HG03175 (cell line): Measurements from ENCODE around the gene GRB7.

ENCODE experiments used
- ATAC-seq: cut with Tn5 transposase; IDR thresholded peaks from one replicate; pipeline ENCODE4 v1.9.1; 2021; ENCODE audit warnings: mild to moderate bottlenecking, moderate library complexity; ENCODE audit not compliant: unreplicated experiment

GRB7 gene

DNA sequence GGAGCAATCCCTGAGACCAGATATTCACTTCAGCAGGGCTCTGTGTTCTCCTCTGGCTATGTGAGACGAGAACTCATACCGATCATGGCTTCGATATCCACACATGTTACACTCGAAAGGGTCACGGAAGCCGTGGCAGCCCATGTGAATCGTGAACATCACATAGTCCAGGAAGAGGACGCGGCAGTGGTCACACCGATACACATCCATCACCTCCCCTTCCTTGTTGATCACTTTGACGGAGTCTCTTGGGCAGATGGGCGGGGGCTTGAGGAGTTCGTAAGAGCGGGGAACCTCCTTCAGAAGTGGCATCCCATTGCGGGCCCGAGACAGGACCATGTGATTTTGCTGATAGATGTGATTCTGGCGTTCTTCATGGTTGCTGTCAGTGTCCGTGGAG, 28.0 kb downstream of the GRB7 start:
- no peak for ATAC-seq

DNA sequence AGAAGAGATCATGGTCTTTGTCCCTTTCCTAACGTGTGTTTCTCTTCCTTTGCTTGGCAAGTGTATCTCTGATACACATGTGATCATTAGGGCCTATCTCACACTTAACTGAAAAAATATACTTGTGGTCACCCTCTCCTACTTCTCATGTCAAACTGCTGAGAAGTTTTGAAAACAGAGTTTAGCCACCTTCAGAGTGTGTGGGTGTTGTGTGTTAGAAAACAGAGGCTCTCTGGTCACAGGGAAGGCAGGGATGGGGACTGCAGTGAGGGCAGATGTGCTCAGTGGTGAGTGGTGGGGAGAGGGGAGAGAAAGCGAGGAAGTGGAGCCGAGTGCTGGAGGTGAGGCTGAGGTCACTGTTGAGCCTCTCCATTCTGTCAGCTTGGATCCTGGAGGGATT, 29.4 kb downstream of the GRB7 start:
- no peak for ATAC-seq

DNA sequence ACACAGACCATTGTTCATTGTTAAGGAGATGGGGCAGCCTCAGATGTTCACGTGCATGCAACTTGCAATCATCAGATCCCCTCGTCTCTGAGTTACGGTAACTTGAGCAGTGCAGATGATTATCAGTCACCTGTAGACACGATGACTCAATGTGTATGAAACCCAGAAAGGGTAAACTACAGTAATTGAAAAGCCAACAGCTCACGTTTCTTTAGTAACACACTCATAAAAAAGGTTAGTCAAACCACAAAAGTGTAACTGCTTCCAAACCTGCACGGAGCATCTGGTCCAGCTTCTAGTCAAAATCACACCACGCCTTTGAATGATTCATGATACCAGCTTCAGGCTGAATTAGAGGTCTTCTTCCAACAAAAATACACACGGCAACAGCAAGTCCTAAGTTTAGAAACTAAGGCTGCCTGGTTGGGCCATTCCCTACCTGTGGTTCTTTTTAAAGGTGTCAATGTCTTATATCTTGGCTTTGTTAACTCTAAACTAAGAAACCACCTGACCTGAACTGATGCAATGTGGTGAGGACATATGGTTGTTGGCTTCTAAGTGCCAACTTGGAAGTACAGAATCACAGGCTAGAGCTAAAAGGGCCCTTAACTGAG, 32.3 kb downstream of the GRB7 start:
- peak; percentile 54 for ATAC-seq

DNA sequence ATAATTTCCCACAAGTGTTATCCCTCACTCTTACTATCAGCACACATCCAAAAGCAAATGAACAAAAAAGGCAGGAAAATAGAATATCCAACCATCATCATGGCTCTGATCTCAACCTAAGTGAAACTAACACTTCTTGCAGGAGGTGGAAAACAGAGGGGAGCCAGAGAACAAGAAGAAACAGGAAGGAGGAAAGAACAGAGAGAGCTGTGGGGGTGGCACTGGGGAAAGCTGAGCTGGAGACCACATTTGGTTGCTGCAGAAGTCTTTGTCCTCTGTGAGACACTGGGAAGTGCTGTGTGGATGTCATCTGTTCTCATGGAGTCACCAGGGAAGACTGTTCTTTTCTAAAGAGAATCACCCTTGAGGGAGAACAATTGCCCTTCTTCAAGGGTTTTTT, 34.7 kb downstream of the GRB7 start:
- no peak for ATAC-seq

DNA sequence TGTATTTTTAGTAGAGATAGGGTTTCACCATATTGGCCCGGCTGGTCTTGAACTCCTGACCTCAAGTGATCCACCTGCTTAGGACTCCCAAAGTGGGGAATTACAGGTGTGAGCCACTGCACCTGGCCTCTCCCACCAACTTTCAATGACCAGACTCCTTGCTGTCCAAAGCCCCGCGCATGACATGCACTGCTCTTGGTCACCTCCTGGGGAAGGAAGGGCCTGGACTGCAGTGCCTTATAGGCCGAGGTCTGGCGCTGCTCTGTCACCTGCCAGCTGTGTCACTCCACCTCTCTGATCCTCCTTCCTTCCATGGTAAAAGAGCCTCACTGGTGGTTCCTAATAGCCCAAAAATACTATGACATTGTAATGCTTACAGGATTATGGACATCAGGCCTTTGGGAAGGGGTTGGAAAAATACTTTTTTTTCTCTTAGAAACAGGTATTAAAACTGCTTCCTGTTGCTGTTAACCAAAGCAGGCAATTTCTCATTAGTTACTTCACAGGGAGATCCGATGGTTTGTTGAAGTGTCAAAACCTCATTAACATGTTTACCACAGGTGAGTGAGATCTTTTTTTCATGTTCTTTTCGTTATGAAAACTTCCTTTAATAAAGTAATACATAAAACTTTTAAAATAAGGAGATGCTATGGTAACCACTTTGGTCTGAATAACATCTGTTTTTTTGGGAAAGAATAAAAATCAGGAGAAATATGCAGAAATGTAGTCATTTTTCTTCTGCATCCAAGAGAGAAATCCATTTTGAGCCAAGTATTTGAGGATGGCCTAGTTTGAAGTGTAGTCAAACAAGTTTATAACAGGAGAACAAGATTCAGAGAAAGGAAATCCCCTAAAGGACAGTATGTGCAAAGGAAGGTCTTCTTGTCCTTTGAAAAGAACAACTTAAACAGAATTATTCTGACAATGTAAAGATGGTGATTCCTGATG, 35.5 kb downstream of the GRB7 start:
- ATAC-seq, result no peak

DNA sequence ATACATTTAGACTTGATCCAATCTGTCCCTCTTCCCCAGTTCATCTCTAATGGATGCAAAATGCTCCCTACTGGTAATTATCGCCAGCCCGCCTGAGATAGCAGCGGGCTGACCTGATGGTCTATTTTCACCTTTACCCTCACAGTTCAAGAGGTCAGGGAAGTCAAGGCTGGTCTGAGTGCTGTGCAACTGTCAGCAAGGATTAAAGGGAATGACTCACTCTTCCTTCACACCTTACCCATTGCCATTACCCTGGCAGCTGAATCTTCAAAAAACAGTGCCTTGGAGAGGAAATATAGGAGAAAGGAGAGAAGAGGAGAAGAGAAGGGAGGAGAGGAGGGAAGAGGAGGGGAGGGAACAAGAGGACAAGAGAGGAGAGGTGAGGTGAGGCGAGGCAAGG, 36.3 kb downstream of the GRB7 start:
- ATAC-seq, result no peak

DNA sequence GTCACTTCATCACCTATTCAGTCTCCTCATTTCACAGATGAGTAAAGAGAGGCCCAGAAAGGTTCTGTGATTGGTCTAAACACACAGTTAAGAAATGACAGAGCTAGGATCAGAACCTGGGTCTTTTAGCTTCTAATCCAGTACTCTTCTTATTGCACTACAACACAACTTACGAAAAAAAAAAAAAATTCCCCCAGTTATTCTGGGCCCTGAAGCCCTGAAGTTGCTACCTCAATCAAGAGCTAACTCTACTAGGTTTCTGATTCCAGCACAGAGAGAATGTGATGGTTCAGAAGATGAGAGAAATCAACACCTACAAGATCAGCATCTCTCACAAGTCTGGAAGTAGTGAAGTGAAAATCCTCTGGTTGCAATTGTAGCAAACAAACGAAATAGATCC, 37.3 kb downstream of the GRB7 start:
- ATAC-seq, result no peak

DNA sequence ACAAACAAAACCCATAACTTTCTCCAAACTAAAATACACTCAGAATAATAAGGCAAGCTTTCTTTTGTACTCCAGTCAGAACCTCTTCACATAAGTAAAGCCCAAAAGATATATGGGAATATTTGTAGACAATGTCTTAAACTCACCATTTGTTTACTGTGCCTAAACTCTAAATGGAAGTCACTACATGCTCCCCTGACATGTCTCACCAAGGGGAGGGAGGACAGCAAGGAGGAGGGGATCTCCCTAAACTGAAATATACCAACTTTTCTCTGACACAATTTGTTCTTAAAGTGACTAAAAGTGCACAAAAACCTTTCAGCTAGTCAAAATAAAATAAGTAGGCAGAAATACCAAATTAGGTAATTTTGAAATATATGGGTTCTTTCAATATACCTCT, 38.5 kb downstream of the GRB7 start:
- no peak for ATAC-seq

DNA sequence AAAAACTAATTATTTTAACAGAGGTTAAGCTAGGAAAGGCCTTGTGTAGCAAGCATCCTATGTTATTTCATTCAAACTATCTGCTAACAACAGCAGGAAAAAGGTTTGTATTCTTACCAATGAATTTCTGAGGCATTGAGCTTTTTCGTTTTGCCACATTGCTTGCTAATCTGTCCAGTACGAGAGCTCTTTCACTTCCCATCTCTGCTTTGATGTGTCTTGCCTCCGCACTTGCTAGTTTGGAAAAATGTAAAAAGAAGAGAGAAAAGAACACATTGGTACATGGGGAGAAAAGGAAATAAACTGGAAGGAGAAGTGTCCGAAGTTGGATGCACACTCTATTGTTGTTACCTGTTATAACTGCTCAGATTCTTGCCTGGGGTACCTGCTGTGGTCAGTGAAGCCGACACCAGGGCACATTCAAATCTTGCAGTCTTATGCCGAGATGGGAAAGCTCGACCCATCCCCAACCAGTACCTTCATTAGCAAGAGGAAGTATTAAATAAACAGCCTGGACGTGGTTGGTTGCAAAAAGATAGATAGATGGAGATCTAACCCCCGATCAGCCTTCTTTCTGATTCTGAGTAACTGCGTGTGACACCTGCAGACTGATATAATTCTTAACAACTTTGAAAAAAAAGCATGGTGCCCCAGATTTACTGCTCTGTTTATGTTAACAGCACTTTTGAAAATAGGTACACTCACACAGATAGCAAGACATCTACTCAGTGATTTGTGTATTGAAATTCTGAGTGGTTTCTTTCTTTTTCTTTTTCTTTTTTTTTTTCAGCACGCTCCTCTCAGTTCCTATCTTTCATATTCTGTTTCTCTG, 40.0 kb downstream of the GRB7 start:
- ATAC-seq, result peak; percentile 60

DNA sequence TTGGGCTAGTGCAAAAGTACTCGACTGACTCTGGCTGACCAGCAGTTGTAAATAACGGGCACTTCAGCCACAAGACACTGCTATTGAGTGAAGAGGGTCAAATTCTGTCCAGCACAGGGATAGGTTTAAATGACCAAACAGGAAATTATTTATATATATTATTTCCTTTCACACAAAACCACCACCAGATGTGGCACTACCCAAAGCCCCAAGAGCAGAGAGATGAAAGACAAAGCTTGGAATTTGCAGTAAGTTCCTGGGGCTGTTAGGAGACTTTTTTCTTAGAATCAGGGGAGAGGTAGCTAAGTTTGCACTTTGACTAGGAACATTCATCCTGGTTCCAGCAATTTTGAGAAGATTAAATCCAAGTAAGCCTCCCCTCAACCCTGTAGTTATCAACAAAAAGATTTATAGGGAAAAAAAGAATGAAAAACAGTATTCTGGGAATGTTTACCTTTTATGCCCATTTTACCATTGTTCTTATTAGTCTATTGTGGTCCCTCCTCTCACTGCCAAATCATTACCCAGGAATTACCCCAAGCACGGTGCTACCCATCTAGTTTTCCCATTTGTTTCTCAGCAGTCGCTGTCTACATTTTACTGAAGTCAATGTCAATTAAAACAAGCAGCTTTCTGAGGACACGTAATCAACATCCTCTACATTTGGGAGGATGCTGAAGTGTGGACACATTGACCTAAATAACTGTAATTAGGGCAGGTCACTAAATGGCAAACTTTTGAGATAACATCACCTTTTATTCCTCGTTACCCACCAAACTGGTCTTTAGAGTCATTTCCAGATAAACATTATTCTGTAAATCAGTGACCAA, 43.5 kb downstream of the GRB7 start:
- ATAC-seq, result no peak

DNA sequence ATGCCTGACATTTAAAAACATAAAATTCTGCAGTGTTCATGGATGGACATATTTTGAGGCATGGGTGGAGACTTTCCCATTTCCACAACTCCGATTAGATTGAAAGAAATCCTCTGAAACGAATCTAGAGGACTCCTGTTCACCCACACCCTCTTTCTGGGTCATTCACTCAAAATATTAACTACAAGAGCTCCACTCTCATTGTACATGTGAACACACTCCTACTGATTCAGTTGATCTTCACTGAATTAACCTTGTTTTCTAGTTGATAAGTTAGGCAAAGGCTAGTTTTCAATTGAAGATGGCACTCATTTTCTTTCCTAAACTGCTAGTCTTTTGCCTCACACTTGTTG, 44.1 kb downstream of the GRB7 start:
- no peak for ATAC-seq

DNA sequence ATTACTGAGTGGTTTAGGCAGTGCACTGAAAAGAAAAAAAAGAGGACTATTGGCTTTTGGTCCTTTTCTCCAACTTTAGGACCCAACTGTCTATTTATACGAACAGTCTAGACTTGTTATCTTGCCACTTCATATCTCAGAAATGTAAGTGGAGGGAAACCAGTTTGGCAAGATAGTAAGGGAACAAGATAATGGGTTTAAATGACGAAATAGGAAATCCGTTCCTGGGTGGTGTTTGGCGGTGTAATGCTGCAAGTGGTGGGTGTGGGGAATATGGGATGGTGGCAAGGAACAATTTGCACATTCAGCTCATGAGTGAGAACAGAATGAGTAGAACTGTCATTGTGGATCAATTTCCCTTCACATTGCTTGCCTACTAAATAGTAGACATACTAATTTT, 44.7 kb downstream of the GRB7 start:
- no peak for ATAC-seq

DNA sequence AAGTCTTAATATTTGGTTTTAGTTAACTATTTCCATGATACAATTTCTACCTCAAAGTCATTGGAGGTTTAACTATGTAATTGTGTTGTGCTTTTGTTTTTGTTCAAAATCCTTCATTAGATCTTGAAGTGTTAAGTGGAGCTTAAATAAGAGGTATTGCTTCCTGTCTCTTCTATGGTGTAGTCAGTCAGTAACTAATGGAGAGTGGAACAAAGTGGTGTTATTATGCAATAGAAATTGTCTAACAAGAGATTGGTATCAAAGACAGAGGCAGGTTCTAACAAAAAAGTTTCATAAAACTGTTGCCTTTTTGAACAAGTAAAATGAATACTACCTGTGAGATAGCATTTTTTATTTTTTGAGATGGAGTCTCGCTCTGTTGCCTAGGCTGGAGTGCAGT, 45.2 kb downstream of the GRB7 start:
- ATAC-seq, result no peak

DNA sequence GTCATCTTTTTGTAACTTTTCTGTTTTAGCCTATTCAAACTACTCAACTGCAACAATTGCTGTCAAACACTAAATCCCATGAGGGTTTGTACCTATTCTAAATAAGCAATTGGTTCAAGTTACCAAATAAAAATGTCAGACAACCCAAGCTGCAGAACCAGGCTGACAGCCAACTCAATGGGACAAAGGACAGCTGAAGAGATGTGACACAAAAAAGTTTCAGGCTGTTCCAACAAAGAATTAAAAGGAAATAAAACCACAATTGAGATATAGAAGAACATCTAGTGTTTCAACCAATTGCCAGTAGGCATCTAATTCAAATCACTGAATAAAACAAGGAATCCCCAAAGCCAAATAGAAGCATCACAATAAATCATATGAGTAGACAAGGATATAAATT, 49.3 kb downstream of the GRB7 start:
- ATAC-seq, result no peak

DNA sequence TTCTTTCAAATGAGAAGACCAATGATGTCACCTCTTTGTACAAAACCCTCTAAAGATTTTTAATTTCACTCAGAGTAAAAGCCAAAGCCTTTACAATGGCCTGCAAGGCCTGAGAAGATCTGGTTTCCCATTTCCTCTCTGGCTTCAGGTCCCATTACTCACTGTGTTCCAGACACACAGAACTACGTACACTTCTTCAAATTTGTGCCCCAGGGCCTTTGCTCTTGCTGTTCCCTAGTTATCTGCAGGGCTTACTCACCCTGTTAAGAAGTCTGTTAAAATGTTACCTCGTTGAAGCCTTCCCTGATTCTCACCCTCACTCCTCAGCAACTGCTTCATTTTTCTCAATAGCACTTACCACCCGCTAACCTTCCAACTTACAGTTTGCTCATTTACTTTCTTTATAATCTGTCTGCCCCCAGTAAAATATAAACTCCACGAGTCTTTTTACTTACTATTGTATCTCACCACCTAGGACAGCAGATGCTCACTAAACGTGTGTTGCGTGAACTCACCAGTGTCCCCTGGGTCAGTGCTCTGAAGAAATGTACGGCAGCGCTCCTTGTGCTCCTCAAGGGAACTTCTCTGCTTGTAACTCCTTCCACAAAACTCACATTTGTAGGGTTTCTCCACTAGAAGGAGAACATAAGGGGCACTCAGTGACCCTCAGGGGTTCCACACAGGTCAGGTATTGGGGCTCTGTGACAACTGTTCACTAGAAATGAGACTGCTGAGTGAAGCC, 50.2 kb downstream of the GRB7 start:
- no peak for ATAC-seq

DNA sequence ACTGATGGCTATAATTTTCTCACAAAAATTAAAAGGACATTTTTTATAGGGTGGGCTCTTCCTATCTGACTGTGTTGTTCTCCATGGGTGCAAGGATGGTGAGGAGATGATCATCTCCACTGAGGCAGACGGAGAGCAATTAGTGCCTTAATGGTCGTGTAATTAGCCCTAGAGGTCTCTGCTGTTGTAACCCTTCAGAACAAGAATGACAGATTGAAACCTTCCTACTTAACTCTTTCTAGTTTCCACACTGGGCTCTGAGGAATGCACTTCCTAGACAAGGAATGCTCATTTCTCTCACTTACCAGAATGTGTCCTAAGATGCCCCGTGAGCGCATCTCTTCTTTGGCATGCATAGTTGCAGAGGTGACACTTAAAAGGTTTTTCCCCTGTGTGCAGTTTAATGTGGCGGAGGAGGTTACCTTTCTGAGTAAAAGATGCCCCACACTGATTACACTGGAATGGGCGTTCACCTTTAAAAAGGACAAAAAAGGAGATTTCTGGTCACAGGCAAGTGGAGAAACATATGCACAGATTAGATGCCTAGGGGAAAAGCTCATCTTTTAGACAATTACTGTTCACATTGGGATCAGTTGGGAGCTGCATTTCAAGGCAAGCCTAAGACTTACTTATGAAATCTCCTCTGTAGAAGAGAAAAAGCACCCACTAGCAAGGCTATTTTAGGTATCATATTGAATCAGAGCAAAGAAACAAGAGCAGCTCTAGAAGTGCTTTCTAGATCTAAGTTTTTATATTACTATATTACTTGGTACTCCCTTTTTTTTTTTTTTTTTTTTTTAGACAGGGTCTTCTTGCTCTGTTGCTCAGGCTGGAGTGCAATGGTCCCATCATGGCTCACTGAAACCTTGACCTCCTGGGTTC, 53.6 kb downstream of the GRB7 start:
- ATAC-seq, result no peak

DNA sequence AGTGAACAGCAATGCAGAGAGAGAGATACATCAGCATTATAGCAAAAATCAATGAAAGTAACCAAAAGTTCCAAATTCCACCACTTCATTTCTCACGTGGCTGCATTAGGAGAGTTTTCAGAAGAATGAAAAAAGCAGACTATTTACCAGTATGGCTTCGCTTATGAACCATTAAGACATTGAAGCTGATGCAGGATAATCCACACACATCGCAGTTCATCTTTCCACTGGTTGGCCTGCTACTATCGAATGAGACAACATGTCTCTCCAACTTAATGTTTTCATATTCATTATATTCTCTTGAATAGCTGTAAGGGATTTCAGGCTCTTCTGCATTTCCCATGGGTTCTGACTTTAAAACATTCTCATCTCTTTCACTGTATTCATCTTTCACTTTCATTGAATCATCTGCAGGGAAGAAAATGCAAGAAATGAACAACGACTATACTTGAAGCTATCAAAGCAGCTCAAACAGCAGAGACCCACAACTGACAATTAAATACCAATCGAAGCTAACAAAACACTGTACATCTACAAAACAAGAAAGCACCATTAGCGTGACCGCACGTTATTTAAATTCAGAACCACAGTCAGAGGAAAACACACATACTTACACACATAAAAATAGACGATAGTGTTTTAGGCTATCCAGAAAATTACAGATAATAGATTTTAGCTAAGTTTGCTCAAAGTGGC, 54.9 kb downstream of the GRB7 start:
- no peak for ATAC-seq

DNA sequence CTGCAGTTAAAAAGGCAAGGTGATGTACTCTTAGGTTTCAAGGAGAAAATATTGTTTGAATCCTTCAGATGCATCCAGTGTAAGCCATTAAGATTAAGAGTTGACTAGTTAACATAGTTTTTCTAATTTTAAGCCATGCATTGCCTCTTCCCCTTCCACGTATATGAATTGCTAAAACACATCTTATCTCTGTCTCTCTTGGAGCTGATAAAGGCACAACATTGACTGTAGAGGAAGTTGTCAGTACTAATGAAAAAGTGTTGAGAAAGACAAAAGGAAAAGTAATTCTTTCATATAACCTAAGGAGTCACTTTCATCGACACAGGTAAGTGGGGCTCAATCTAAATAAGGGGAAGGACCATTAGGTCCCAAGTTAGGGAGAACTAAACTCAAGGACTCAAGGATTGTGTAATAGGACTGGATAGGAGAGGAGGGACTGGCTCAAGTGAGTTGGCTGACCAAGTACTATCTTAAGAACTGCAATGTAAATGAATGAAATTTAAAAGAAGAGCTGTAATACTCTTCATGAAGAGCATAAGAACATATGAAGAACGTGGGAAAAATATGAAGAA, 55.6 kb downstream of the GRB7 start:
- no peak for ATAC-seq
